Spinal cord (tissue), 10 donors: ENCODE data around the gene DSCAML1. TPM values are rescaled to one million over a fixed set of nuclear protein-coding genes. Genes with fewer than 3 reads are reported as not detected.

Experiments
- DNase-seq, 6 donors: peaks; one replicate each; pipeline versions ENCODE4 v3.0.0 to v3.0.0-alpha.2; 2013 to 2015; ENCODE audit warnings: low spot score in 6 of 6, low read depth in 4 of 6
- H3K27ac ChIP-seq: one replicate; pipeline ENCODE4 v1.5.1; 2013; ENCODE audit warnings: low read depth, low read length, control low read depth
- H3K27me3 ChIP-seq: one replicate; pipeline ENCODE4 v1.6.1; 2013; ENCODE audit warnings: low read length; ENCODE audit not compliant: control insufficient read depth, insufficient read depth
- H3K36me3 ChIP-seq: one replicate; pipeline ENCODE4 v1.6.1; 2013; ENCODE audit warnings: low read length; ENCODE audit not compliant: control insufficient read depth, insufficient read depth
- H3K4me1 ChIP-seq: one replicate; pipeline ENCODE4 v1.6.1; 2013; ENCODE audit warnings: low read length; ENCODE audit not compliant: control insufficient read depth, insufficient read depth
- H3K4me3 ChIP-seq: one replicate; pipeline ENCODE4 v1.5.1; 2013; ENCODE audit warnings: low read depth, low read length, control low read depth
- H3K9me3 ChIP-seq: one replicate; pipeline ENCODE4 v1.6.1; 2013; ENCODE audit warnings: low read length; ENCODE audit not compliant: control insufficient read depth, insufficient read depth
- WGBS: methylation state at CpG from one replicate; pipeline ENCODE4 v1.1.5; 2013; ENCODE audit warnings: missing lambda C conversion rate; ENCODE audit not compliant: insufficient coverage; 5-methylcytosine and 5-hydroxymethylcytosine counted together
- polyA plus RNA-seq, 2 donors: library from polyadenylated mRNA; unstranded; fragments of 120-200 nt; gene quantifications; one replicate each; pipeline ENCODE4 v1.2.1, GENCODE V29; 2013; ENCODE audit not compliant: insufficient read length in 2 of 2
- total RNA-seq, 2 donors: library from RNA; depleted of rRNA in 1 of 2; stranded (reverse); fragments of 120-200 nt in 1 of 2; fragments of >200 nt in 1 of 2; gene quantifications; one replicate each; pipeline versions ENCODE4 v1.2.3 to v1.2.4, GENCODE V29; 2013 to 2014
- donor health status: healthy.

DSCAML1 gene
- total and polyA plus RNA-seq, 4 donors = 3.5 to 14.4 (median 8.2) TPM

DNA sequence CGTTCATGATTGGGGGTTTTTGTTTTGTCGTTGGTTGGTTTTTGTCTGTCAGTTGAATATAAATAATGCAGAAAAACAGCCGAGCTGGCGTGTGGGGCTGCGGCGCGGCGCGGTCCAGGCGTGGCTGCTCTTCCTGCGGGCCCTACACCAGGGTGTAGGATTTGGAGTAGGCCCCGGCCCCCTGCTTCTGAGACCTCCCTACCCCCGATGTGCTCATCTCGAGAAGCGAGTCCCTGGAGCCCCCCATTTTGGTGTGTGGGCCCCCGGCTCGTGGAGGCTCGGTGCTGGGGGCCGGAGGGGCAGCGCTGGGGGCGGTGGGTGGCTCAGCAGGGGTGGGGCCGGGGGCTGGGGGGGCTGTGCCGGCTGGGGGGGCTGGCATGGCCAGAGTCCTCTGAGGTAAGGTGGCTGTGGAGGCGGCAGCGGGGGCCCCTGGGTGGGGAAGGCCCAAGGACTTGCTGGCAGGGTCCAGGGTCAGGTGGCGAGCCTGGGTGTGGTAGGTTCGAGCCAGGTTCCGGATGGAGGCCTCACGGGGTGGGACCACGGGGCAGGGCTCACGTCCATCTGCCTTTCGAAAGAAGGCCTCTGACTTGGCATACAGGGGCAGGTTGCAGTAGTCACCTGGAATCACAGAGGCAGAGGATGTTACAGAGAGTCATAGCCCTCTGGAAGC lies 368.7 kb downstream of the DSCAML1 start:
- WGBS = 93% methylated on average over 10 of the region's 32 CpGs
- Histone ChIP-seq H3K36me3 (peaks cover 40% of the 10 kb centered on the region), H3K4me3 (no peak overlapping the region), H3K4me1 (peaks cover 32% of the 10 kb centered on the region), H3K27ac (no peak overlapping the region), H3K9me3 (no peaks in the 10 kb centered on the region), H3K27me3 (no peaks in the 10 kb centered on the region)
- no peak for DNase-seq

DNA sequence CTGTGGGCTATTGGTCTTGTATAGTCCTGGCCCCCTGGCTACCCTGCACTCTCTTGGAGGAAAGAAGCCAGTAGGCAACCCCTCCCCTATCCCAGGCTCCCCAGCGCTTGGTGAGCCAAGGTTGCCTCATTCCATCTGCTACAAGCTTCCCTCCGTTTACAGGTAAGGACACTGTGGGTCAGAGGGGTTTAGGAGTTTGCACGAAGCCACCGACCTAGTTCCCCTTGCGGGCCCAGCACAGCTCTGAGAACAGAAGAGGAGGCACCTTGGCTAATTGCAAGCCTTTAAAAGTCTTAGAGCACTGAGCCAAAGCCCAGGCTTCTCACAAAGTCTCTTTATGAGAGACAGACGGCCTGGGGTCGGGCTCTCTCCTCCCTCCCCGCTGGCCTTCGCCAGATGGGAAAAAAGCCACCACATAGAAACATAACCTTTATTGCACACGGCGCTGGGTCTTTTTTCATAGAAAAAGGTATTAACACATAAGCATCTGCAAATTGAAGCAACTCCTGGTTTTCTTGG lies 369.6 kb downstream of the DSCAML1 start:
- WGBS = 19% methylated on average over 3 of the region's 11 CpGs
- peaks cover 32% of the 10 kb centered on the region for H3K4me1 ChIP-seq
- no peak overlapping the region for H3K27ac ChIP-seq
- no peaks in the 10 kb centered on the region for H3K27me3 ChIP-seq
- H3K9me3 ChIP-seq = no peaks in the 10 kb centered on the region
- no peak overlapping the region for H3K4me3 ChIP-seq
- DNase-seq = peak in 1 of 6 donors; percentile 37
- H3K36me3 ChIP-seq = peaks cover 32% of the 10 kb centered on the region

DNA sequence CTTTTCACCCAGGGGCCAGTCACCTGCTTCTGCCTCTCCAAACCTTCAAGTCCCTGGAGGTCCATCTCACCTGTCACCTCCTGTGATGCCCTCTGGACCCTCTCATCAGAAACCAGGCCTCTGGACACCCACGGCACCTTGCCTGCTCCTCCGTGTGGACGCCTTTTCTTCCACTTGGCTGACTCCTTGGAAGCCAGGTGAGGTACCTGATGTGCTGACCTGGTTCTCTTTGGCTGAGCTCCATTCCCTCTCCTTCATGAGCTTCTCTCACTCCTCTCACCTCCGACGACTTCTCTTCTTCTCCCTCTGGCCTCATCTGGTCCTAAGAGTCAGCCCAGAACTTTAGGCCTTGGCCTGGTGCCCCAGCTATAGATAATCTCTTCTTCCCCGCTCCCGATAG lies 370.1 kb downstream of the DSCAML1 start:
- H3K36me3 ChIP-seq = peaks cover 29% of the 10 kb centered on the region
- H3K27ac ChIP-seq = no peak overlapping the region
- no peak overlapping the region for H3K4me3 ChIP-seq
- peaks cover 32% of the 10 kb centered on the region for H3K4me1 ChIP-seq
- DNase-seq = no peak
- no peaks in the 10 kb centered on the region for H3K9me3 ChIP-seq
- no peaks in the 10 kb centered on the region for H3K27me3 ChIP-seq
- WGBS = 86% methylated on average over 7 of the region's 7 CpGs

DNA sequence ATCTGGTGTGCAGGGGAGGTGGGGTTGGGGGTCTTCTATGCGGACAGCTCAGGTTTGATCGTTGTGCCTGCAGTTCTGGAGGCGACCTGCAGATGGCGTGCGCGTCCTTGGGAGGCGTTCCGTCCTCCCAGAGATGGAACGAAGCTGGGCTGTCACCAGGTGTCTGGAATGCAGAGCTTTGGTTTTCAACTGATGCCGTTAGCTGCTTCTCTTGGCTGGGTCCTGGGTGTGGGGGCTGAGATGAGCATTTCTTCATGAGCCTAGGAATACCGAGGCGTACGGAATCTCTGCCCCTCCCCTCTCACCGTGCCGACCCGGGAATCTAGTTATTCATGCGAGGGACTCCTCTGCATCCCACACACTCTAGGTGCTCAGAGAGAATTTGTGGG lies 370.7 kb downstream of the DSCAML1 start:
- peak; percentile 63 to 95 (median 68) for DNase-seq
- Histone ChIP-seq H3K4me1 (peaks cover 32% of the 10 kb centered on the region), H3K4me3 (no peak overlapping the region), H3K36me3 (peaks cover 26% of the 10 kb centered on the region), H3K27me3 (no peaks in the 10 kb centered on the region), H3K9me3 (no peaks in the 10 kb centered on the region), H3K27ac (no peak overlapping the region)
- 0% methylated on average over 9 of the region's 17 CpGs for WGBS

DNA sequence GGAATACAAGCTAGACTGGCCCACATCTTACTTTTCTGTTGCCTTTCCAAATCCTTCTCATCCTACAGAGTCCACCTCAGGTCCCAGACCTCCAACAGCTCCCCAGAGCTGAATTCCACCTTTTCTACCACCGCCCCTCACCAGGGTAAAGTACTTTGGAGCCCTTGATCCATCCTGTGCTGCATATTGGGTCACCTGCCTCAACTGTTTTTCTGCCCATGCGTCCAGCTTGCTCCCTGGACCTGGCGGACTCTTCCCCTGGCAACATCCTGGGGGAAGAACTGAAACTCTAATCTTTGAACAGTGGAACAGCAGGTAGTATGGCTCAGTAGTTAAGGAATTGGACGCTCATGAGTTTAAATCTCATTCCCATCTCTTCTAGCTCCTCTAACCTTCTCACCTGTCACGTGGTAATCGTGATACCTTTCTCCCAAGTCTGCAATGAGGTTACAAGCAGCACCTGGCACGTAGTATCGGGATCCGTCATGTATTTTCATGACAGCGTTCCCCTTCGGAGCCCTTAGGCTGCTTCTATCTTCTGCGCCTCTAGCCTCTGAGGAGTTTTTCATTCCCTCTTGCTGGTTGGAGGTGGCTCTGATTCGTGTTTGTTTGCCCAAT lies 371.2 kb downstream of the DSCAML1 start:
- H3K27me3 ChIP-seq = no peaks in the 10 kb centered on the region
- H3K27ac ChIP-seq = no peak overlapping the region
- DNase-seq = no peak
- H3K9me3 ChIP-seq = no peaks in the 10 kb centered on the region
- H3K4me3 ChIP-seq = no peak overlapping the region
- H3K4me1 ChIP-seq = peaks cover 31% of the 10 kb centered on the region
- H3K36me3 ChIP-seq = peaks cover 24% of the 10 kb centered on the region
- WGBS = 59% methylated on average over 13 of the region's 13 CpGs

DNA sequence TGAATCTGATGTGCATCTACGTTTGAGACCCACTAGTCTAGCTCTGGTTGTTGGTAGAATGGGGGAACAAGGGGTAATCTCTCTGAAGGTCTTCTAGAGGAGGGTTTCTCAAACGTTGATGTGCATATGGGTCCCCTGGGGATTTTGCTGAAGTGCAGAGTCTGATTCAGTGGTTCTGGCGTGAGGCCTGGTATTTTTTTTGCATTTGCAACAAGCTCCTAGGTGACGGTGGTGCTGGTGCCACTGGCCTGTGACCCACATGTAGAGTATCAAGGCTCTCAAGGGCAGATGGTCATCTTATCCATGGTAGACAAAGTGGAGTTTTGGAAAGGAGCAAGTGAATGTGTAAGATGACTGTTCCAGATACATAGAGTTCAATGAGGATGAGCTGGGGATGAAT lies 372.2 kb downstream of the DSCAML1 start:
- no peaks in the 10 kb centered on the region for H3K27me3 ChIP-seq
- 64% methylated on average over 3 of the region's 4 CpGs for WGBS

DNA sequence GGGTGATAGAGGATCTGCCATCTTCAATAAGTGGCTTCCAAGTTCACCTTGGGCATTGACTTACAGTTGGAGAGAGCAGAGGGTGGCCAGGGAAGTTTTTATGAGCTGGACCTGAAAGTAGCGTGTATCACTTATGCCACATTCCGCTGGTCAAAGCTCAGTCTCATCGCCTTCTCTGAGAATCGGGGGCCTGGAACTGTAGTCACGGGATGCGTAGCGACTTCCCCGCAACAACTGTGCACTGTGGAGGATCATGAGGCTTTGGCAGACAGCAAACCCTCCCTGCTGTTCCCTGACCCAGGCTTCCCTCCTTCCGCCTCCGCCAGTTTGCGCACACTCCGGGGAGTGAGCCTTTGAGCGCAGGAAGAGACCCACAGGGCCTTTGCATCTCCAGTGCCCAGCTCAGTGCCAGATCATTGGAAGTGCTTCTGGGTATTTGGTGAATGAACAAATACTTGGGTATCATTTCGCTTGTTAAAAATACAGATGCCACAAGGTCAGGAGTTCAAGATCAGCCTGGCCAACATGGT lies 373.9 kb downstream of the DSCAML1 start:
- Histone ChIP-seq H3K9me3 (no peaks in the 10 kb centered on the region), H3K27ac (no peak overlapping the region), H3K27me3 (no peaks in the 10 kb centered on the region), H3K4me1 (peaks cover 20% of the 10 kb centered on the region), H3K4me3 (no peak overlapping the region), H3K36me3 (peaks cover 14% of the 10 kb centered on the region)
- 87% methylated on average over 14 of the region's 14 CpGs for WGBS
- DNase-seq = no peak

More for the DNA sequence above, 372.2 kb downstream of the DSCAML1 start:
- Histone ChIP-seq H3K9me3 (no peaks in the 10 kb centered on the region), H3K4me3 (no peak overlapping the region), H3K4me1 (peaks cover 22% of the 10 kb centered on the region), H3K27ac (no peak overlapping the region), H3K36me3 (peaks cover 22% of the 10 kb centered on the region)
- no peak for DNase-seq

DNA sequence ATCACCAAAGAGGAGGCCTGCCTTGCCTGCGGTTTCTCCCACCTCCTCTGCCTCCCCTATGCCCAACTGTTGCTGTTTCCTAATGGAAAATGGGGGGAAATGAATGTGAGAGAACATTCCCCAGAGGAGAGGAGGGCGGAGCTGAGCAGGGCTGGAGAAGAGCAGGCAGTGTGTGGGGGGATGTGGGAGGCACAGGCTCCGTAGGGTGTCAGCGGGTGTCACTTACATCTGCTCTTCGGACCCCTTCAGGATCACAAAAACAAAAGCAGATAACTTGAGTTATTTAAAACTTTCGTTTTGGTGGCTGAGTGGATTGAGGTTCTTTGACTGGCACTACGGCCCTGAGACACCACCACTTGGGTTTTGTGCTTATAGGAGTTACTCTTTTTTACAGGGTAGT lies 375.5 kb downstream of the DSCAML1 start:
- H3K9me3 ChIP-seq = no peaks in the 10 kb centered on the region
- peaks cover 6% of the 10 kb centered on the region for H3K4me1 ChIP-seq
- no peak overlapping the region for H3K27ac ChIP-seq
- 89% methylated on average over 2 of the region's 7 CpGs for WGBS
- H3K36me3 ChIP-seq = peaks cover 12% of the 10 kb centered on the region
- no peak for DNase-seq
- no peaks in the 10 kb centered on the region for H3K27me3 ChIP-seq
- no peak overlapping the region for H3K4me3 ChIP-seq

DNA sequence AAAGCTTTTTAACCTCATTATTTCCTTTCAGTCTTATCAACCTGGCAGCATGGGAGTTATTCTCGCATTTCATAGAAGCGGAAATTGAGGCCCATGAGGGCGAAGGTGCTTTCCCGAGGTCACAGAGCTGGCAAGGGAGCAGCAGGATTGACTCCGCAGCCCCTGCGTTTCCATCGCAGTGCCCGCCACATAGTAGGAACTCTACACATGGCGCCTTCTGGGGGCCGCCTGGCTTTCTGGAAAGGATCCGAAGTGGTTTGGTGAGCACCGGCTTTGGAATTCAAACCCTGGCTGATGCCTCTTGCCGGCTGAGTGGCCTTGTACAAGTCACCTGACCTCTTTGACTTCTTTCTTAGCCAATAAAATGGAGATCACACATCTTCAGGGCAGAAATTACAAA lies 376.0 kb downstream of the DSCAML1 start:
- no peak for DNase-seq
- peaks cover 2% of the 10 kb centered on the region for H3K4me1 ChIP-seq
- WGBS = 89% methylated on average over 13 of the region's 13 CpGs
- H3K9me3 ChIP-seq = no peaks in the 10 kb centered on the region
- H3K27ac ChIP-seq = no peak overlapping the region
- no peak overlapping the region for H3K4me3 ChIP-seq
- peaks cover 12% of the 10 kb centered on the region for H3K36me3 ChIP-seq
- no peaks in the 10 kb centered on the region for H3K27me3 ChIP-seq

DNA sequence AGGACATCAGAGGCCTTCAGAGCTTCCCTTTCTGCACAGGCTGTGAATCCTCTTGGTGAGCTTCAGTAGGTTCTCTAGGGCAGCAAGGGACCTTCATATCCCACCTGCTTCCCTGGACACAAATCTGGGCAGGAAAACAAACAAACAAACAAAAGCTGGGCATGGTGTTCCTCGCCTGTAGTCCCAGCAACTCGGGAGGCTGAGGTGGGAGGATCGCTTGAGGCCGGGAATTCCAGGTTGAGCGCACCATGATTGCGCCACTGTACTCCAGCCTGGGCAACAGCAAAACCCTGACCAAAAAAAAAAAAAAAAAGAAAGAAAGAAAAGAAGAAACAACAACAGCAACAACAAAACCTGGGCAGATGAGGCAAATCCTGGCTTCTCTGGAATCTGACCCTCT lies 376.4 kb downstream of the DSCAML1 start:
- no peaks in the 10 kb centered on the region for H3K9me3 ChIP-seq
- no peak overlapping the region for H3K27ac ChIP-seq
- no peak overlapping the region for H3K4me3 ChIP-seq
- H3K36me3 ChIP-seq = peaks cover 12% of the 10 kb centered on the region
- no peaks in the 10 kb centered on the region for H3K27me3 ChIP-seq
- 94% methylated on average over 2 of the region's 6 CpGs for WGBS
- DNase-seq = no peak
- peaks cover under 1% of the 10 kb centered on the region for H3K4me1 ChIP-seq
